NCI-H2227 treated with DMSO at 0.1 percent for 48 hours (cell line): Measurements from ENCODE around the gene RAB11FIP4.

Experiments
- DNase-seq: peaks from one replicate; lab custom pipeline; 2025; lab: John Stamatoyannopoulos, UW

RAB11FIP4 gene

GRCh38 chr17:31568121-31568520, 176.6 kb downstream of the RAB11FIP4 start:
- DNase-seq: no peak

- no peak for DNase-seq
These were observed 177.1 kb downstream of the RAB11FIP4 start for GRCh38 chr17:31568539-31568938.

GRCh38 chr17:31570231-31570630, 178.8 kb downstream of the RAB11FIP4 start:
- no peak for DNase-seq

- no peak for DNase-seq
These were observed 179.7 kb downstream of the RAB11FIP4 start for GRCh38 chr17:31570951-31571892.

- no peak for DNase-seq
These were observed 180.9 kb downstream of the RAB11FIP4 start for GRCh38 chr17:31572341-31572740.

- DNase-seq: no peak
These were observed 181.6 kb downstream of the RAB11FIP4 start for GRCh38 chr17:31573047-31573446.

- DNase-seq: no peak
These were observed 182.4 kb downstream of the RAB11FIP4 start for GRCh38 chr17:31573861-31574260.

GRCh38 chr17:31574458-31574857, 183.0 kb downstream of the RAB11FIP4 start:
- DNase-seq: no peak

- no peak for DNase-seq
These were observed 183.6 kb downstream of the RAB11FIP4 start for GRCh38 chr17:31575043-31575442.

GRCh38 chr17:31579265-31579664, 187.8 kb downstream of the RAB11FIP4 start:
- no peak for DNase-seq

GRCh38 chr17:31580316-31580705, 188.8 kb downstream of the RAB11FIP4 start:
- DNase-seq: no peak

- DNase-seq: no peak
These were observed 189.4 kb downstream of the RAB11FIP4 start for GRCh38 chr17:31580706-31581490.

- DNase-seq: no peak
These were observed 190.0 kb downstream of the RAB11FIP4 start for GRCh38 chr17:31581491-31581890.

- no peak for DNase-seq
These were observed 190.9 kb downstream of the RAB11FIP4 start for GRCh38 chr17:31582151-31582907.

GRCh38 chr17:31583772-31584356, 192.4 kb downstream of the RAB11FIP4 start:
- no peak for DNase-seq

- DNase-seq: no peak
These were observed 193.2 kb downstream of the RAB11FIP4 start for GRCh38 chr17:31584438-31585279.

- no peak for DNase-seq
These were observed 193.8 kb downstream of the RAB11FIP4 start for GRCh38 chr17:31585280-31585630.

- DNase-seq: no peak
These were observed 195.5 kb downstream of the RAB11FIP4 start for GRCh38 chr17:31586946-31587345.

- DNase-seq: no peak
These were observed 196.0 kb downstream of the RAB11FIP4 start for GRCh38 chr17:31587462-31587861.
